Karpas-422 (cell line): ENCODE results near the gene PLD5. TPM values are rescaled to one million over a fixed set of nuclear protein-coding genes. Genes with fewer than 3 reads are reported as not detected.

ENCODE experiments used
- DNase-seq: peaks from one replicate; pipeline ENCODE4 v3.0.0-alpha.2; 2015
- H2AFZ ChIP-seq: fragments of 200-600 bp; sonication (generic); 2 replicates; pipeline ENCODE4 v1.6.1; 2014; ENCODE audit warnings: antibody characterized with exemption, low read length, mixed read lengths
- H3K27ac ChIP-seq: fragments of 200-600 bp; sonication (generic); 2 replicates; pipeline ENCODE4 v1.5.1; 2014; ENCODE audit warnings: mild to moderate bottlenecking, low read length, moderate library complexity
- H3K27me3 ChIP-seq: fragments of 200-600 bp; sonication (generic); 2 replicates; pipeline ENCODE4 v1.6.1; 2014; ENCODE audit warnings: low read length, mixed read lengths
- H3K36me3 ChIP-seq: fragments of 200-600 bp; sonication (generic); 2 replicates; pipeline ENCODE4 v1.6.1; 2014; ENCODE audit warnings: low read length, mixed read lengths; ENCODE audit not compliant: insufficient read depth
- H3K4me1 ChIP-seq: fragments of 200-600 bp; sonication (generic); 2 replicates; pipeline ENCODE4 v1.6.1; 2014; ENCODE audit warnings: mild to moderate bottlenecking, low read length, mixed read lengths
- H3K4me2 ChIP-seq: fragments of 200-600 bp; sonication (generic); 2 replicates; pipeline ENCODE4 v1.6.1; 2014; ENCODE audit warnings: low read length, low read depth, mild to moderate bottlenecking; ENCODE audit not compliant: poor library complexity, severe bottlenecking
- H3K4me3 ChIP-seq: fragments of 200-600 bp; sonication (generic); 2 replicates; pipeline ENCODE4 v1.5.1; 2014; ENCODE audit warnings: mild to moderate bottlenecking, antibody characterized with exemption, low read length, mixed read lengths
- H3K79me2 ChIP-seq: fragments of 200-600 bp; sonication (generic); 2 replicates; pipeline ENCODE4 v1.6.1; 2014; ENCODE audit warnings: mild to moderate bottlenecking, low read length, mixed read lengths
- H3K9ac ChIP-seq: fragments of 200-600 bp; sonication (generic); 2 replicates; pipeline ENCODE4 v1.6.0; 2014; ENCODE audit warnings: low read length
- H3K9me2 ChIP-seq: fragments of 200-600 bp; sonication (generic), shearing (Covaris generic); replicated peaks from 2 replicates; pipeline ENCODE4 v1.6.0; 2014; ENCODE audit warnings: mild to moderate bottlenecking, low read length, moderate library complexity; ENCODE audit not compliant: insufficient read depth
- H3K9me3 ChIP-seq: fragments of 300-700, 200-600 bp; sonication (generic); 2 replicates; pipeline ENCODE4 v1.6.1; 2014; ENCODE audit warnings: low read length, mixed read lengths
- H4K20me1 ChIP-seq: fragments of 200-600 bp; sonication (generic); 2 replicates; pipeline ENCODE4 v1.6.1; 2014; ENCODE audit warnings: mild to moderate bottlenecking, antibody characterized with exemption, low read length, low read depth; ENCODE audit not compliant: insufficient read depth
- total RNA-seq: library from RNA; depleted of rRNA; stranded (reverse); fragments of >200 nt; shearing (Covaris generic); gene quantifications from 2 replicates; pipeline ENCODE4 v1.2.3, GENCODE V29; 2014; ENCODE audit warnings: low replicate concordance

PLD5 gene
- total RNA-seq, 1 experiment from 2014 or later: not detected

GRCh38 chr1:242546441-242546840, 21.9 kb upstream of the PLD5 start:
- Histone ChIP-seq H3K36me3 (no peaks in the 10 kb centered on the region), H3K27ac (no peak overlapping the region), H3K79me2 (no peaks in the 10 kb centered on the region), H3K27me3 (no peaks in the 10 kb centered on the region), H2AFZ (no peak overlapping the region), H3K4me2 (no peak overlapping the region), H3K9ac (no peak overlapping the region), H3K4me3 (no peak overlapping the region), H4K20me1 (no peaks in the 10 kb centered on the region), H3K9me2 (no peaks in the 10 kb centered on the region), H3K9me3 (no peaks in the 10 kb centered on the region), H3K4me1 (no peaks in the 10 kb centered on the region)
- no peak for DNase-seq

- DNase-seq: no peak
- H3K9me3 ChIP-seq: no peaks in the 10 kb centered on the region
Measured at GRCh38 chr1:242544071-242544470, 19.6 kb upstream of the PLD5 start.

GRCh38 chr1:242542271-242542670, 17.8 kb upstream of the PLD5 start:
- Histone ChIP-seq H3K4me2 (no peak overlapping the region), H3K36me3 (no peaks in the 10 kb centered on the region), H3K9me2 (no peaks in the 10 kb centered on the region)

More at GRCh38 chr1:242544071-242544470, 19.6 kb upstream of the PLD5 start:
- no peak overlapping the region for H3K27ac ChIP-seq
- no peaks in the 10 kb centered on the region for H3K27me3 ChIP-seq
- H3K4me2 ChIP-seq: no peak overlapping the region
- H3K79me2 ChIP-seq: no peaks in the 10 kb centered on the region
- no peaks in the 10 kb centered on the region for H3K9me2 ChIP-seq
- H3K4me3 ChIP-seq: no peak overlapping the region
- H3K4me1 ChIP-seq: no peaks in the 10 kb centered on the region
- no peaks in the 10 kb centered on the region for H4K20me1 ChIP-seq
- H3K36me3 ChIP-seq: no peaks in the 10 kb centered on the region
- no peak overlapping the region for H2AFZ ChIP-seq
- H3K9ac ChIP-seq: no peak overlapping the region

GRCh38 chr1:242535986-242536385, 11.5 kb upstream of the PLD5 start:
- no peaks in the 10 kb centered on the region for H3K9me3 ChIP-seq
- H3K9ac ChIP-seq: no peak overlapping the region
- DNase-seq: no peak
- H3K4me3 ChIP-seq: no peak overlapping the region
- H3K27me3 ChIP-seq: no peaks in the 10 kb centered on the region
- H3K27ac ChIP-seq: no peak overlapping the region
- H3K4me2 ChIP-seq: no peak overlapping the region
- no peaks in the 10 kb centered on the region for H3K79me2 ChIP-seq
- H3K9me2 ChIP-seq: no peaks in the 10 kb centered on the region
- no peak overlapping the region for H2AFZ ChIP-seq
- H3K4me1 ChIP-seq: peaks cover 8% of the 10 kb centered on the region
- no peaks in the 10 kb centered on the region for H3K36me3 ChIP-seq
- no peaks in the 10 kb centered on the region for H4K20me1 ChIP-seq

More at GRCh38 chr1:242542271-242542670, 17.8 kb upstream of the PLD5 start:
- Histone ChIP-seq H3K79me2 (no peaks in the 10 kb centered on the region), H4K20me1 (no peaks in the 10 kb centered on the region), H3K4me1 (no peaks in the 10 kb centered on the region), H3K27ac (no peak overlapping the region), H3K4me3 (no peak overlapping the region), H3K9me3 (no peaks in the 10 kb centered on the region), H2AFZ (no peak overlapping the region), H3K27me3 (no peaks in the 10 kb centered on the region), H3K9ac (no peak overlapping the region)
- DNase-seq: no peak

- Histone ChIP-seq H2AFZ (no peak overlapping the region), H3K4me1 (peaks cover 8% of the 10 kb centered on the region), H3K9me3 (no peaks in the 10 kb centered on the region), H3K4me2 (no peak overlapping the region), H3K27ac (no peak overlapping the region), H3K36me3 (no peaks in the 10 kb centered on the region), H4K20me1 (no peaks in the 10 kb centered on the region), H3K9ac (no peak overlapping the region), H3K9me2 (no peaks in the 10 kb centered on the region), H3K79me2 (no peaks in the 10 kb centered on the region), H3K27me3 (no peaks in the 10 kb centered on the region), H3K4me3 (no peak overlapping the region)
- no peak for DNase-seq
Measured at GRCh38 chr1:242534753-242535152, 10.3 kb upstream of the PLD5 start.

- H3K9me3 ChIP-seq: no peaks in the 10 kb centered on the region
- no peak overlapping the region for H3K4me3 ChIP-seq
Measured at GRCh38 chr1:242530761-242531160, 6.3 kb upstream of the PLD5 start.

GRCh38 chr1:242525769-242526168, 1.3 kb upstream of the PLD5 start:
- Histone ChIP-seq H3K4me3 (no peak overlapping the region), H3K9ac (no peak overlapping the region), H2AFZ (no peak overlapping the region), H3K36me3 (no peaks in the 10 kb centered on the region), H3K9me2 (no peaks in the 10 kb centered on the region), H3K27me3 (no peaks in the 10 kb centered on the region), H4K20me1 (no peaks in the 10 kb centered on the region), H3K27ac (no peak overlapping the region), H3K4me2 (no peak overlapping the region), H3K79me2 (no peaks in the 10 kb centered on the region), H3K9me3 (no peaks in the 10 kb centered on the region), H3K4me1 (no peaks in the 10 kb centered on the region)
- no peak for DNase-seq

More at GRCh38 chr1:242530761-242531160, 6.3 kb upstream of the PLD5 start:
- Histone ChIP-seq H3K36me3 (no peaks in the 10 kb centered on the region), H3K9ac (no peak overlapping the region), H3K4me1 (peaks cover 8% of the 10 kb centered on the region), H3K79me2 (no peaks in the 10 kb centered on the region), H3K4me2 (no peak overlapping the region), H3K27me3 (no peaks in the 10 kb centered on the region), H2AFZ (no peak overlapping the region), H4K20me1 (no peaks in the 10 kb centered on the region), H3K27ac (no peak overlapping the region), H3K9me2 (no peaks in the 10 kb centered on the region)
- DNase-seq: no peak

- no peak overlapping the region for H2AFZ ChIP-seq
- H3K4me2 ChIP-seq: no peak overlapping the region
- no peaks in the 10 kb centered on the region for H3K9me3 ChIP-seq
- H3K27me3 ChIP-seq: no peaks in the 10 kb centered on the region
- H3K4me3 ChIP-seq: no peak overlapping the region
- H4K20me1 ChIP-seq: no peaks in the 10 kb centered on the region
- H3K9me2 ChIP-seq: no peaks in the 10 kb centered on the region
- H3K27ac ChIP-seq: no peak overlapping the region
- H3K36me3 ChIP-seq: no peaks in the 10 kb centered on the region
- DNase-seq: no peak
- no peak overlapping the region for H3K9ac ChIP-seq
- H3K79me2 ChIP-seq: no peaks in the 10 kb centered on the region
- H3K4me1 ChIP-seq: no peaks in the 10 kb centered on the region
Measured at GRCh38 chr1:242525360-242525722, 844 bp upstream of the PLD5 start.
